ENCODE results near the gene PITPNB.

GRCh38 chr22:27948569-27948968 lies 29.5 kb upstream of the PITPNB start:
- no peak for TF ChIP-seq MAX (CRISPR knock-in tag; IDR thresholded peaks at IDR 0.05)
- no peak for TF ChIP-seq CTCF (IDR thresholded peaks at IDR 0.05)
- TF ChIP-seq HMGXB4 (CRISPR knock-in tag; IDR thresholded peaks at IDR 0.05): no peak
- no peak for TF ChIP-seq SMAD3 (CRISPR knock-in tag; IDR thresholded peaks at IDR 0.05; ENCODE audit: borderline replicate concordance)
- TF ChIP-seq ZNF121 (CRISPR knock-in tag; IDR thresholded peaks at IDR 0.05): no peak
- TF ChIP-seq TEAD4 (CRISPR knock-in tag; IDR thresholded peaks at IDR 0.05): no peak

All from WTC11 (cell line).